Ovary (tissue), 3 donors: ENCODE measurements around the gene CHCHD6.

Experiments
- CTCF ChIP-seq, 3 donors: fragments of 450-650 bp in 2 of 3; fragments of 200-600 bp in 1 of 3; IDR thresholded peaks; one replicate each; pipeline versions ENCODE4 v1.5.1 to v1.8.0; 2016 to 2022; ENCODE audit warnings: antibody characterized with exemption in 3 of 3, mild to moderate bottlenecking in 1 of 3
- EP300 ChIP-seq: sonication (generic); formaldehyde crosslinking; IDR thresholded peaks from one replicate; pipeline ENCODE4 v1.6.1; 2017; ENCODE audit warnings: antibody characterized with exemption
- donor health status: DM: no; HTN: no; CAD: no.

GRCh38 chr3:126982471-126983175 is 278.6 kb downstream of the CHCHD6 start, which contains the start of gene PLXNA1:
- TF ChIP-seq CTCF (IDR thresholded peaks at IDR 0.05) (peak; percentile 45 to 88 (median 70)), EP300 (no peak)
